Motor neuron (in vitro differentiated cells): ENCODE results near the gene GARIN3. TPM values are rescaled to one million over a fixed set of nuclear protein-coding genes. Genes with fewer than 3 reads are reported as not detected.

Experiments used
- ATAC-seq, 8 experiments: fragments of 200-7000 bp; cut with Tn5 transposase; replicated peaks in 6 of 8; 2 replicates each; pipeline ENCODE4 v1.8.0; 2021; ENCODE audit warnings: mild to moderate bottlenecking in 8 of 8, moderate library complexity in 8 of 8
- H3K27ac ChIP-seq, 2 donors: fragments of 250-450 bp; sonication (Bioruptor Pico); 2 replicates each; pipeline ENCODE4 v1.9.0; 2021; ENCODE audit warnings: antibody characterized with exemption in 2 of 2, mild to moderate bottlenecking in 2 of 2, moderate library complexity in 1 of 2
- H3K4me1 ChIP-seq, 2 donors: fragments of 250-450 bp; sonication (Bioruptor Pico); replicated peaks in 1 of 2; 2 replicates each; pipeline ENCODE4 v1.6.1; 2021; ENCODE audit warnings: antibody characterized with exemption in 2 of 2, mild to moderate bottlenecking in 2 of 2, moderate library complexity in 1 of 2
- H3K4me3 ChIP-seq, 5 donors: fragments of 250-450 bp; sonication (Bioruptor Pico); 2 replicates each; pipeline ENCODE4 v1.9.0; 2021; ENCODE audit warnings: antibody characterized with exemption in 5 of 5, mild to moderate bottlenecking in 5 of 5, moderate library complexity in 4 of 5
- WGBS, 10 experiments: fragments of 450-650 bp; shearing (Covaris generic); methylation state at CpG; one replicate each; pipeline ENCODE4 v1.0.0; 2022; 5-methylcytosine and 5-hydroxymethylcytosine counted together
- in situ Hi-C, 9 experiments: fragments of 400-800 bp; cut with MboI; loops; one replicate each; pipeline ENCODE4 v1.15.0; 2021; ENCODE audit warnings: low sequenced_read_pairs in 9 of 9, low pct_unique_long_range_greater_than_20kb in 2 of 9; ENCODE audit not compliant: unreplicated experiment in 9 of 9
- total RNA-seq, 8 experiments: library from RNA; unstranded; fragments of 300-600 nt; gene quantifications; 2 replicates each; pipeline versions ENCODE4 v1.2.3 to v1.2.4, GENCODE V29; 2022

Gene GARIN3
- total RNA-seq, 8 experiments from 2014 or later: 0.14 to 0.54 (median 0.31) TPM; not detected in 4

DNA sequence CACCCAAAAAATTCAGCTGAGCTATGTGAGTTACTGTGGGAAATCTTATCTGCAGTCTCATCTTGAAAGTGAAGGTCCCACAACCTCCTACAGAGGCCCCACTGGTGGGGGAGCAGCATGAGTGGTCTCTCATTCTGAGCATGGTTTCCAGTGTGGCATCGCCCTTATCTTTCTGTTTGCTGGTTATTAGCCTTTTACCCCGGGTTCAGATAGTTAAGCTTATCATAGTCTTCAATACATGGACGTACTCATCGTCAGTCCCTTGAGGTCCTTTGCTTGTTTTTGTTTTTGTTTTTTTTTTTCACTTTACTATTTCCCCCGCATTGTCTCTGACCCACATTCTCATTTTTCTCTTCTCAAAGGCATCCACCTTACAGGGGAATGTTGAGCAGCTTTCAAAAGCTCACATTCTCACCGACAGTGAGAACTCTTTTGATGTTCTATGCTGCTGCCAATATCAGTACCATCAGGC is 49.5 kb downstream of the GARIN3 start:
- no peak for ATAC-seq
- WGBS, 10 experiments: 41 to 87% (median 66%) methylated on average over 2 to 6 of the region's 6 CpGs
- in situ Hi-C loops: loop anchor here in 1 of 9 experiments (25.0 kb wide), 1 partner anchor 279 kb away; no protein-coding TSS in a partner anchor
- Histone ChIP-seq H3K27ac (no peak overlapping the region), H3K4me1 (no peaks in the 10 kb centered on the region), H3K4me3 (no peak overlapping the region)

DNA sequence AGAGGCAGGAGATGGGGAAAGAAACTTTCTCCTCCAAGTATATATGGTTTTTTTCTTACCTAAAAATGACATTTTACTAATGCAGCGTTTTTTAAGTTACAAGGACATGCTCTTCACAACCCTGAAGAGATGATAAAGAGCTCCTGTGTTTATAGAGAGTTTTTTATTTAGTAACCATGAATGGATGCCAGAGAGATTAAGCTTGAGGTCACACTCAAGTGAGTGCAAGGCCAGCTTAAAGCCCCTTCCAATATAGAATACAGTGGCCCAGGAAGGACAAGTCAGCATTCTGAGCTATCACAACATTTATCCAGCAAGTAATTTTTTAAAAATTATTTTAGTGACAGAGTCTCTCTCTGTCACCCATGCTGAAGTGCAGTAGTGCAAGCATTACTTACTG is 50.6 kb downstream of the GARIN3 start:
- no peak overlapping the region for H3K4me3 ChIP-seq
- ATAC-seq: no peak
- 0 to 60% (median 10%) methylated on average over 1 of the region's 1 CpG; no CpG with 5 or more reads in 4 of the 10 experiments for WGBS, 10 experiments
- H3K4me1 ChIP-seq: no peaks in the 10 kb centered on the region
- in situ Hi-C loops: loop anchor here in 1 of 9 experiments (25.0 kb wide), 1 partner anchor 278 kb away; no protein-coding TSS in a partner anchor
- H3K27ac ChIP-seq: no peak overlapping the region

DNA sequence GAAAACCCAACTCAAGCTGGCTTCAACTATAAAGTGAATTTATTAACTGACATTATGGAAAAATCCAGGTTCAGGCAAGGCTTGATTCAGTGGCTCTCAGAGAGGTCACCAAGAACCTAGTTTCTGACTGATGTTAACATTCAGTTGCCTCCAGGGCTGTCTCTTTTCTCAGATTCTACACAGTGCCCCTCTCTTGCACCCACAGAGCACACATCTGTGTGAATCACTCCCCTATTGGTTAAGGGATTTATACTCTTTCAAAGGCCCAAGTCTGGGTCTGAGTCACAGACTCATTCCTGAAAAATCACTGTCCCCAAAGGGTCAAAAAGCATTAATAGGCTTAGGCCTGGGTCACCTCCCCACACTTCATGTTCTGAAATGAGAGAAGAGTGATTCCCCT is 51.1 kb downstream of the GARIN3 start:
- H3K27ac ChIP-seq: no peak overlapping the region
- no peak for ATAC-seq
- no peaks in the 10 kb centered on the region for H3K4me1 ChIP-seq
- in situ Hi-C loops: loop anchor here in 1 of 9 experiments (25.0 kb wide), 1 partner anchor 278 kb away; no protein-coding TSS in a partner anchor
- H3K4me3 ChIP-seq: no peak overlapping the region

DNA sequence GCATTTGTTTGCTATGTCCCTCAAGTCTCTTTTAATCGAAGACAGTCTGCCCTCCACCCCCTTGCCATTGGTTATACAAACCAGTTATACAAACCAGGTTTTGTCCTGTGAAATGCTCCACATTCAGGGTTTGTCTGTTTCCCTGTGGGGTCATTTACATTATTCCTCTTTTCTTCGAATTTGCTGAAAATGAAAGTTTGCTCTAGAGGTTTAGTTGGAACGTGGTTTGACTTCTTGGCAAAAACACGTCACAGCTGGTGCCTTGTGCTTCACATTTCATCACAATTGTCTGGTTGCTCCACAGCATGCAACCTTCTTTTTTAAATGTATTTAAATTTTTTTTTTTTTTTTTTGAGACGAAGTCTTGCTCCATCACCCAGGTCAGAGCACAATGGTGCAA is 53.1 kb downstream of the GARIN3 start:
- H3K4me3 ChIP-seq: no peak overlapping the region
- no peak for ATAC-seq
- in situ Hi-C loops: loop anchor here in 1 of 9 experiments (25.0 kb wide), 1 partner anchor 276 kb away; no protein-coding TSS in a partner anchor
- H3K4me1 ChIP-seq: no peaks in the 10 kb centered on the region
- no peak overlapping the region for H3K27ac ChIP-seq
- WGBS, 10 experiments: 12 to 91% (median 67%) methylated on average over 1 to 5 of the region's 5 CpGs; no CpG with 5 or more reads in 1 of the 10 experiments

Other genes with a start within 250 kb of the GARIN3 start
- not detected for gene TIMD4, start 203.0 kb downstream of the GARIN3 start, total RNA-seq
- under 1 TPM in 3 of 8 experiments, not detected in 5; 0.11 to 0.57 (median 0.13) TPM for gene HAVCR1, start 107.1 kb downstream of the GARIN3 start, total RNA-seq
- 1 to 10 TPM in 1 of 8 experiments, under 1 TPM in 6, not detected in 1; 0.10 to 1.3 (median 0.25) TPM for gene HAVCR2, start 57.2 kb downstream of the GARIN3 start, total RNA-seq
- gene MED7, start 23.4 kb downstream of the GARIN3 start, total RNA-seq: 10 to 100 TPM; 10.7 to 20.8 (median 15.4) TPM
- 10 to 100 TPM in 1 of 8 experiments, 1 to 10 TPM in 1, under 1 TPM in 5, not detected in 1; 0.18 to 76.4 (median 0.80) TPM for gene ITK, start 14.6 kb upstream of the GARIN3 start, total RNA-seq
- gene CYFIP2, start 99.9 kb upstream of the GARIN3 start, total RNA-seq: 100 to 1,000 TPM in 2 of 8 experiments, 10 to 100 TPM in 5, 1 to 10 TPM in 1; 8.0 to 116 (median 88.5) TPM